ENCODE results near the gene HLA-DOB.
A peak's percentile ranks its signal among the peaks of the same experiment; 100 is the strongest.

HLA-DOB gene

GRCh38 chr6:32816746-32817204 lies at the start of gene HLA-DOB:
HLA-DOB (minus strand) TSS chr6:32817002; CDS start chr6:32816951, 51 bp downstream.
- DNase-seq: no peak

GRCh38 chr6:32865724-32866443 lies 49.1 kb upstream of the HLA-DOB start:
- DNase-seq: peak; percentile 53

GRCh38 chr6:32862725-32863124 lies 45.9 kb upstream of the HLA-DOB start:
- DNase-seq: no peak

- DNase-seq: no peak
These were observed 43.9 kb upstream of the HLA-DOB start for GRCh38 chr6:32860674-32861073.

- DNase-seq: no peak
These were observed 41.4 kb upstream of the HLA-DOB start for GRCh38 chr6:32858194-32858593.

- no peak for DNase-seq
These were observed 40.5 kb upstream of the HLA-DOB start for GRCh38 chr6:32857156-32857891.

GRCh38 chr6:32855467-32856174 lies 38.8 kb upstream of the HLA-DOB start:
- no peak for DNase-seq

GRCh38 chr6:32854376-32855178 lies 37.8 kb upstream of the HLA-DOB start:
- DNase-seq: peak; percentile 89

GRCh38 chr6:32853541-32854375 lies 37.0 kb upstream of the HLA-DOB start, which contains the start of the genes PSMB9 and TAP1:
PSMB9 (plus strand) TSS chr6:32854192; CDS start chr6:32854230, 38 bp downstream.
TAP1 (minus strand) TSS chr6:32853704; CDS start chr6:32853636, 68 bp downstream.
- peak; percentile 100 for DNase-seq

GRCh38 chr6:32852844-32853540 lies 36.2 kb upstream of the HLA-DOB start:
- DNase-seq: no peak

- DNase-seq: peak; percentile 82
These were observed 35.4 kb upstream of the HLA-DOB start for GRCh38 chr6:32852018-32852843.

GRCh38 chr6:32851025-32851424 lies 34.2 kb upstream of the HLA-DOB start:
- no peak for DNase-seq

GRCh38 chr6:32849126-32849525 lies 32.3 kb upstream of the HLA-DOB start:
- no peak for DNase-seq

- DNase-seq: no peak
These were observed 31.0 kb upstream of the HLA-DOB start for GRCh38 chr6:32847795-32848194.

- no peak for DNase-seq
These were observed 30.2 kb upstream of the HLA-DOB start for GRCh38 chr6:32847004-32847403.

- DNase-seq: peak; percentile 79
These were observed 28.6 kb upstream of the HLA-DOB start for GRCh38 chr6:32845384-32845884.

GRCh38 chr6:32844839-32845383 lies 28.1 kb upstream of the HLA-DOB start:
- no peak for DNase-seq

- peak; percentile 99 for DNase-seq
These were observed 27.4 kb upstream of the HLA-DOB start, which contains the start of gene PSMB8 for GRCh38 chr6:32843979-32844838. PSMB8 (minus strand) TSS chr6:32844047; CDS start chr6:32843996, 51 bp downstream.
